Liver (tissue), 3 donors: ENCODE measurements around the gene CASP3.
"Not testable (repeated sequence)": the region's sequence is repeated elsewhere in the genome, so short reads cannot be mapped to it uniquely, and the experiment has no call there.

Experiments
- EGR1 ChIP-seq, 2 donors: IDR thresholded peaks; 2 replicates each; pipeline ENCODE4 v1.6.1; 2016 to 2018; ENCODE audit warnings: antibody characterized with exemption in 2 of 2, low read depth in 2 of 2
- FOXA1 ChIP-seq: IDR thresholded peaks from 2 replicates; pipeline ENCODE4 v1.6.1; 2016; ENCODE audit warnings: antibody characterized with exemption
- HNF4A ChIP-seq, 2 donors: conservative IDR thresholded peaks; 2 replicates each; pipeline ENCODE4 v1.6.1; 2016; ENCODE audit warnings: antibody characterized with exemption in 2 of 2, mild to moderate bottlenecking in 2 of 2
- RAD21 ChIP-seq, 2 donors: IDR thresholded peaks; 2 replicates each; pipeline ENCODE4 v1.6.1; 2016; ENCODE audit warnings: antibody characterized with exemption in 2 of 2, mild to moderate bottlenecking in 2 of 2
- RXRA ChIP-seq, 2 donors: IDR thresholded peaks; 2 replicates each; pipeline ENCODE4 v1.6.1; 2017 to 2018; ENCODE audit warnings: antibody characterized with exemption in 2 of 2, mild to moderate bottlenecking in 1 of 2
- TF ChIP-seq, protein P1 (sequence below): fragments of 150-350 bp; IDR thresholded peaks from 2 replicates; pipeline ENCODE4 v1.5.1; 2017; ENCODE audit warnings: improper control_type of control experiment, low read depth, low read length; ENCODE audit not compliant: missing input control
- donor health status: healthy.
- donor health status: healthy.

DNA sequence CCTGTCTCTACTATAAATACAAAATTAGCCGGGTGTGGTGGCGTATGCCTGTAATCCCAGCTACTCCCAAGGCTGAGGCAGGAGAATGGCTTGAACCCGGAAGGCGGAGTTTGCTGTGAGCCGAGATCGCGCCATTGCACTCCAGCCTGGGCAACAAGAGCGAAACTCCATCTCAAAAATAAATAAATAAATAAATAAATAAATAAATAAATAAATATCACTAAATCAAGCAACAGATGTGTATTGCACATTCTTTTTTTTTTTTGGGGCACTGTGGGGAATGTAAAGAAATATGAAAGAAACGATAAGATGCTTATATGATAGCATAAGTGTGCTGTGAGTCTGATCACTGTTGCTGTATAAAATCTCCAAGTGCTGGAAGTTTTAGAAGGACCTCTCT is 8.6 kb upstream of the CASP3 start:
- TF ChIP-seq EGR1 (IDR thresholded peaks at IDR 0.05; ENCODE audit: low read depth in 2 of 2); RAD21 (IDR thresholded peaks at IDR 0.05); RXRA (IDR thresholded peaks at IDR 0.05); HNF4A (conservative IDR thresholded peaks at IDR 0.05); FOXA1: not testable (repeated sequence)
- TF ChIP-seq, protein P1, sequence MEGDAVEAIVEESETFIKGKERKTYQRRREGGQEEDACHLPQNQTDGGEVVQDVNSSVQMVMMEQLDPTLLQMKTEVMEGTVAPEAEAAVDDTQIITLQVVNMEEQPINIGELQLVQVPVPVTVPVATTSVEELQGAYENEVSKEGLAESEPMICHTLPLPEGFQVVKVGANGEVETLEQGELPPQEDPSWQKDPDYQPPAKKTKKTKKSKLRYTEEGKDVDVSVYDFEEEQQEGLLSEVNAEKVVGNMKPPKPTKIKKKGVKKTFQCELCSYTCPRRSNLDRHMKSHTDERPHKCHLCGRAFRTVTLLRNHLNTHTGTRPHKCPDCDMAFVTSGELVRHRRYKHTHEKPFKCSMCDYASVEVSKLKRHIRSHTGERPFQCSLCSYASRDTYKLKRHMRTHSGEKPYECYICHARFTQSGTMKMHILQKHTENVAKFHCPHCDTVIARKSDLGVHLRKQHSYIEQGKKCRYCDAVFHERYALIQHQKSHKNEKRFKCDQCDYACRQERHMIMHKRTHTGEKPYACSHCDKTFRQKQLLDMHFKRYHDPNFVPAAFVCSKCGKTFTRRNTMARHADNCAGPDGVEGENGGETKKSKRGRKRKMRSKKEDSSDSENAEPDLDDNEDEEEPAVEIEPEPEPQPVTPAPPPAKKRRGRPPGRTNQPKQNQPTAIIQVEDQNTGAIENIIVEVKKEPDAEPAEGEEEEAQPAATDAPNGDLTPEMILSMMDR: not testable (repeated sequence)
